KMS-11 (cell line): ENCODE measurements around the gene NDUFB5.

Source experiments
- H2AFZ ChIP-seq: fragments of 200-600 bp; sonication (generic); 2 replicates; pipeline ENCODE4 v1.6.1; 2016; ENCODE audit warnings: antibody characterized with exemption, mixed run types, low read depth
- H3K27ac ChIP-seq: fragments of 200-600 bp; sonication (generic); 2 replicates; pipeline ENCODE4 v1.6.1; 2016; ENCODE audit warnings: mild to moderate bottlenecking, mixed run types
- H3K27me3 ChIP-seq: fragments of 200-600 bp; sonication (generic); 2 replicates; pipeline ENCODE4 v1.6.1; 2017; ENCODE audit warnings: mild to moderate bottlenecking, low read depth, mixed run types, moderate library complexity; ENCODE audit not compliant: insufficient read depth
- H3K36me3 ChIP-seq: fragments of 200-600 bp; sonication (generic); 2 replicates; pipeline ENCODE4 v1.6.1; 2017; ENCODE audit warnings: mild to moderate bottlenecking, mixed run types; ENCODE audit not compliant: insufficient read depth
- H3K4me1 ChIP-seq: fragments of 200-600 bp; sonication (generic); 2 replicates; pipeline ENCODE4 v1.6.1; 2016; ENCODE audit warnings: mild to moderate bottlenecking, low read depth, mixed run types; ENCODE audit not compliant: poor library complexity, severe bottlenecking
- H3K4me2 ChIP-seq: fragments of 200-600 bp; sonication (generic); 2 replicates; pipeline ENCODE4 v1.7.0; 2016; ENCODE audit warnings: mild to moderate bottlenecking, mixed run types
- H3K4me3 ChIP-seq: fragments of 200-600 bp; sonication (generic); IDR thresholded peaks from 2 replicates; pipeline ENCODE4 v1.6.1; 2017; ENCODE audit warnings: low read depth, low read length, mixed read lengths; ENCODE audit not compliant: insufficient read depth
- H3K79me2 ChIP-seq: fragments of 200-600 bp; sonication (generic); 2 replicates; pipeline ENCODE4 v1.6.1; 2016; ENCODE audit warnings: low read depth, mixed run types; ENCODE audit not compliant: insufficient read depth
- H3K9ac ChIP-seq: fragments of 200-600 bp; sonication (generic); 2 replicates; pipeline ENCODE4 v1.6.1; 2016; ENCODE audit warnings: mild to moderate bottlenecking, mixed run types
- H4K20me1 ChIP-seq: fragments of 200-600 bp; sonication (generic); 2 replicates; pipeline ENCODE4 v1.6.1; 2016; ENCODE audit warnings: mild to moderate bottlenecking, mixed run types; ENCODE audit not compliant: insufficient read depth
- TF ChIP-seq, protein P1 (sequence below): fragments of 200-600 bp; sonication (generic); conservative IDR thresholded peaks from 2 replicates; pipeline ENCODE4 v1.6.1; 2017; ENCODE audit warnings: low read depth, mild to moderate bottlenecking, antibody characterized with exemption, low read length, moderate library complexity, mixed read lengths

The NDUFB5 gene

DNA sequence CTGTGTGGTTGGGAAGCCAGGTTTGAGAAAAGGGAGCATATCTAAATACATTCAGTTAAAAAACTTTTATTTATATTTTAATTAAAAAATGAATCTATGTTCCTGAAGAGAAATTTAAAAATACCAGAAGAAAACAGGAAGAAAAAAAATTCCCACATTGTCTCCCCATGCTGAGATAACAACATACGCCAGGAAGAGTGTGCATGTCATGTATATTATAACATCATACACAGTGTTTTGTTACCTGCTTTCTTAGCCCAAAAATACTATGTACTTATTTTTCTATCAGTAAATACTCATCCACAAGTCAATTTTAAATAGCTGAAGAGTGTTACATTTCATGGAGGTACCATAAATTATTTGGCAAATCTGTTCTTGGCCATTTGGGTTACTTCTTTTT lies 66.7 kb downstream of the NDUFB5 start:
- TF ChIP-seq, protein P1, sequence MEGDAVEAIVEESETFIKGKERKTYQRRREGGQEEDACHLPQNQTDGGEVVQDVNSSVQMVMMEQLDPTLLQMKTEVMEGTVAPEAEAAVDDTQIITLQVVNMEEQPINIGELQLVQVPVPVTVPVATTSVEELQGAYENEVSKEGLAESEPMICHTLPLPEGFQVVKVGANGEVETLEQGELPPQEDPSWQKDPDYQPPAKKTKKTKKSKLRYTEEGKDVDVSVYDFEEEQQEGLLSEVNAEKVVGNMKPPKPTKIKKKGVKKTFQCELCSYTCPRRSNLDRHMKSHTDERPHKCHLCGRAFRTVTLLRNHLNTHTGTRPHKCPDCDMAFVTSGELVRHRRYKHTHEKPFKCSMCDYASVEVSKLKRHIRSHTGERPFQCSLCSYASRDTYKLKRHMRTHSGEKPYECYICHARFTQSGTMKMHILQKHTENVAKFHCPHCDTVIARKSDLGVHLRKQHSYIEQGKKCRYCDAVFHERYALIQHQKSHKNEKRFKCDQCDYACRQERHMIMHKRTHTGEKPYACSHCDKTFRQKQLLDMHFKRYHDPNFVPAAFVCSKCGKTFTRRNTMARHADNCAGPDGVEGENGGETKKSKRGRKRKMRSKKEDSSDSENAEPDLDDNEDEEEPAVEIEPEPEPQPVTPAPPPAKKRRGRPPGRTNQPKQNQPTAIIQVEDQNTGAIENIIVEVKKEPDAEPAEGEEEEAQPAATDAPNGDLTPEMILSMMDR: no peak
- no peak overlapping the region for H3K4me3 ChIP-seq
- no peaks in the 10 kb centered on the region; the same call in 1 of the 2 replicates for H4K20me1 ChIP-seq
- H3K27ac ChIP-seq: no peak overlapping the region
- no peak overlapping the region for H2AFZ ChIP-seq
- peaks cover 46% of the 10 kb centered on the region; the same call in 1 of the 2 replicates for H3K79me2 ChIP-seq
- no peaks in the 10 kb centered on the region for H3K36me3 ChIP-seq
- no peak overlapping the region for H3K4me2 ChIP-seq
- no peak overlapping the region for H3K9ac ChIP-seq
- H3K4me1 ChIP-seq: no peaks in the 10 kb centered on the region
- no peaks in the 10 kb centered on the region for H3K27me3 ChIP-seq

DNA sequence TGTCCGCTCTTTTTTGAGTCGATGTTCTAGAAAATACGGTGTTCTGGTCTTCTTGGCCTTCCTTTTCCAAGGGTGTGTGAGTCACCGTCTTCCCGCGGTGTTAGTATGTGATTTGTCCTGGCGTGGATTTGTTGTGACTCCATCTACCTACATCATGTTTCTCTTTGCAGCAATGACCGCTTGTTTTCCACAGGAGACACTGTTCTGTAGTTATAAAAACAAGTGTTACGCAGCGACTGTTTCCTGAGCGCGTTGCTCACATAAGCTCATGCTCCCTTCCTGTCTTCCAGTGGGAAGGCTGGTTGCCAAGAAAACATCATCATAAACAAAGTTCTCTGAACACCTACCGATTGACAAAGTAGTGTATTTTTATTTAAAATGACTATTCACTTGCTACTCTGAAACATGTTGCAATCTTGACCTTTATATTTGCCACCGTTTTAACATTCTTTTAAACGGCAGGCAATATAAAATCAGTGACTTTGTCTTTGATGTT lies 67.2 kb downstream of the NDUFB5 start:
- H3K27me3 ChIP-seq: no peaks in the 10 kb centered on the region
- H2AFZ ChIP-seq: no peak overlapping the region
- TF ChIP-seq, protein P1: no peak
- H3K4me2 ChIP-seq: no peak overlapping the region
- H3K36me3 ChIP-seq: no peaks in the 10 kb centered on the region
- peaks cover 47% of the 10 kb centered on the region; the same call in 1 of the 2 replicates for H3K79me2 ChIP-seq
- H3K4me3 ChIP-seq: no peak overlapping the region
- no peaks in the 10 kb centered on the region; the same call in 1 of the 2 replicates for H4K20me1 ChIP-seq
- H3K9ac ChIP-seq: no peak overlapping the region
- no peaks in the 10 kb centered on the region for H3K4me1 ChIP-seq
- H3K27ac ChIP-seq: no peak overlapping the region

DNA sequence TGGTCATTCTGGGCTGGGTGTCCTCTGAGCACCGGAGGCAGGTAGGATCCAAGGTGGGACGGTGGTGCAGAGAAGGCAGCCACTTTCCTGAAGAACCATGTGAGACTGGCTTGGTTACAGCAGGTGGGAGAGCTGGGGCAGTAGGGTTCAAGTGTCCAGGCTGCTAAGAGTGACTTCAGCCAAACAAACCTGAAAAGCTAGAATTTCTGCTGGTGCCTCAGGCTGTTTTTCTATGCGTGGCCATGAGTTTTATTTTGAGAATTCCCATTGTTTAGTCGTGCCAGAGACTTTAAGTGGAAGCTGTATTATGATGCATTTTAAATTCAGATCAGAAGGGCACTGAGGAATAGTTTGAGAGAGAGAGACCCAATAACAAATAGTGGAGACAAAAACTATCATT lies 68.3 kb downstream of the NDUFB5 start:
- H3K27ac ChIP-seq: no peak overlapping the region
- H3K4me3 ChIP-seq: no peak overlapping the region
- no peak overlapping the region for H3K9ac ChIP-seq
- H3K4me2 ChIP-seq: no peak overlapping the region
- H3K4me1 ChIP-seq: no peaks in the 10 kb centered on the region
- H3K27me3 ChIP-seq: no peaks in the 10 kb centered on the region
- H3K79me2 ChIP-seq: peaks cover 55% of the 10 kb centered on the region; the same call in 1 of the 2 replicates
- H2AFZ ChIP-seq: no peak overlapping the region
- H4K20me1 ChIP-seq: peaks cover 2% of the 10 kb centered on the region; the same call in 1 of the 2 replicates
- H3K36me3 ChIP-seq: no peaks in the 10 kb centered on the region
- TF ChIP-seq, protein P1: no peak

DNA sequence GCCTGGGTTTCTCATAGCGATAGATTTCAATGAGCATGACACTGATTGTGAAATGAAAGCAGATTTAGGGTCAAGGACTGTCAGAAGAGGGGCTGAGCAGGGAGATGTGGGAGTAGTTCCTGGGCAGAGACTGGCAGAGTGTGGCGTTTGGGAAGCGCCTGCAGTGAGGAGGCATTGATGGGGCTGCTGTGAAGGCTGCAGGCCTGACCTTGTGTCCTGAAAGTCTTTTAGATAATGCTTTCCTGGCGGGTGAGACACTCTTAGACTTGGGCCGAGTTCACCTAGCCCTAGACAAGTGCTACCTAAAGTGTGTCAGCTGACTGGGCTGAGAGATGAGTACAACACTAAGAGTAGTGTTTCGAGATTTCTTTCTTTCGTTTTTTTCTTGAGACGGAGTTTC lies 68.9 kb downstream of the NDUFB5 start:
- Histone ChIP-seq H2AFZ (no peak overlapping the region), H3K9ac (no peak overlapping the region), H3K79me2 (peaks cover 61% of the 10 kb centered on the region), H3K4me3 (no peak overlapping the region), H3K27ac (no peak overlapping the region), H3K27me3 (no peaks in the 10 kb centered on the region), H3K36me3 (no peaks in the 10 kb centered on the region), H3K4me2 (no peak overlapping the region), H4K20me1 (peaks cover 8% of the 10 kb centered on the region; the same call in 1 of the 2 replicates), H3K4me1 (no peaks in the 10 kb centered on the region)
- TF ChIP-seq, protein P1: no peak
